ENCODE measurements around the gene SUPT20HL1. TPM values are rescaled to one million over a fixed set of nuclear protein-coding genes. Genes with fewer than 3 reads are reported as not detected.
"Not testable (repeated sequence)": the region's sequence is repeated elsewhere in the genome, so short reads cannot be mapped to it uniquely, and the experiment has no call there.

Gene SUPT20HL1
- total RNA-seq, 1 donor from 2014 or later = not detected

GRCh38 chrX:24376403-24376802 is 16.0 kb downstream of the SUPT20HL1 start:
- no peaks in the 10 kb centered on the region for H3K36me3 ChIP-seq (ENCODE audit: control insufficient read depth in 3 of 3, insufficient read depth in 3 of 3, low read length in 3 of 3)
- no peak overlapping the region for H3K9ac ChIP-seq (ENCODE audit: low read depth in 1 of 3, low read length in 3 of 3)
- H3K9me3 ChIP-seq (ENCODE audit: control insufficient read depth in 3 of 3, low read length in 3 of 3) = no peaks in the 10 kb centered on the region
- no peak overlapping the region for H3K4me3 ChIP-seq (ENCODE audit: low read length in 3 of 3)
- no peak overlapping the region for H3K27ac ChIP-seq (ENCODE audit: low read depth, low read length)
- peaks cover 0 to 8% (median 0%) of the 10 kb centered on the region in 3 donors for H3K27me3 ChIP-seq (ENCODE audit: control insufficient read depth in 3 of 3, insufficient read depth in 3 of 3, low read length in 3 of 3)
- H3K4me1 ChIP-seq (ENCODE audit: control insufficient read depth in 3 of 3, insufficient read depth in 3 of 3, low read length in 3 of 3) = no peaks in the 10 kb centered on the region

- Histone ChIP-seq H3K9me3 (ENCODE audit: control insufficient read depth in 3 of 3, low read length in 3 of 3) (no peaks in the 10 kb centered on the region), H3K27ac (ENCODE audit: low read depth, low read length) (no peak overlapping the region), H3K27me3 (ENCODE audit: control insufficient read depth in 3 of 3, insufficient read depth in 3 of 3, low read length in 3 of 3) (peaks cover 0 to 4% (median 0%) of the 10 kb centered on the region in 3 donors), H3K4me1 (ENCODE audit: control insufficient read depth in 3 of 3, insufficient read depth in 3 of 3, low read length in 3 of 3) (no peaks in the 10 kb centered on the region), H3K36me3 (ENCODE audit: control insufficient read depth in 3 of 3, insufficient read depth in 3 of 3, low read length in 3 of 3) (no peaks in the 10 kb centered on the region), H3K4me3 (ENCODE audit: low read length in 3 of 3) (no peak overlapping the region), H3K9ac (ENCODE audit: low read depth in 1 of 3, low read length in 3 of 3) (no peak overlapping the region)
These were observed 16.8 kb downstream of the SUPT20HL1 start for GRCh38 chrX:24377195-24377594.

- Histone ChIP-seq H3K4me1 (ENCODE audit: control insufficient read depth in 3 of 3, insufficient read depth in 3 of 3, low read length in 3 of 3) (no peaks in the 10 kb centered on the region), H3K9me3 (ENCODE audit: control insufficient read depth in 3 of 3, low read length in 3 of 3) (no peaks in the 10 kb centered on the region), H3K9ac (ENCODE audit: low read depth in 1 of 3, low read length in 3 of 3) (no peak overlapping the region), H3K27me3 (ENCODE audit: control insufficient read depth in 3 of 3, insufficient read depth in 3 of 3, low read length in 3 of 3) (peaks cover 0 to 4% (median 0%) of the 10 kb centered on the region in 3 donors), H3K36me3 (ENCODE audit: control insufficient read depth in 3 of 3, insufficient read depth in 3 of 3, low read length in 3 of 3) (no peaks in the 10 kb centered on the region), H3K27ac (ENCODE audit: low read depth, low read length) (no peak overlapping the region), H3K4me3 (ENCODE audit: low read length in 3 of 3) (no peak overlapping the region)
These were observed 17.6 kb downstream of the SUPT20HL1 start for GRCh38 chrX:24377911-24378468.

GRCh38 chrX:24378706-24379105 is 18.3 kb downstream of the SUPT20HL1 start:
- Histone ChIP-seq H3K27ac (ENCODE audit: low read depth, low read length) (no peak overlapping the region), H3K9ac (ENCODE audit: low read depth in 1 of 3, low read length in 3 of 3) (no peak overlapping the region), H3K27me3 (ENCODE audit: control insufficient read depth in 3 of 3, insufficient read depth in 3 of 3, low read length in 3 of 3) (peaks cover 0 to under 1% (median 0%) of the 10 kb centered on the region in 3 donors), H3K4me1 (ENCODE audit: control insufficient read depth in 3 of 3, insufficient read depth in 3 of 3, low read length in 3 of 3) (no peaks in the 10 kb centered on the region), H3K36me3 (ENCODE audit: control insufficient read depth in 3 of 3, insufficient read depth in 3 of 3, low read length in 3 of 3) (no peaks in the 10 kb centered on the region), H3K9me3 (ENCODE audit: control insufficient read depth in 3 of 3, low read length in 3 of 3) (no peaks in the 10 kb centered on the region), H3K4me3 (ENCODE audit: low read length in 3 of 3) (no peak overlapping the region)

- Histone ChIP-seq H3K27me3 (ENCODE audit: control insufficient read depth in 3 of 3, insufficient read depth in 3 of 3, low read length in 3 of 3) (no peaks in the 10 kb centered on the region), H3K27ac (ENCODE audit: low read depth, low read length) (no peak overlapping the region), H3K9ac (ENCODE audit: low read depth in 1 of 3, low read length in 3 of 3) (no peak overlapping the region), H3K36me3 (ENCODE audit: control insufficient read depth in 3 of 3, insufficient read depth in 3 of 3, low read length in 3 of 3) (no peaks in the 10 kb centered on the region), H3K9me3 (ENCODE audit: control insufficient read depth in 3 of 3, low read length in 3 of 3) (no peaks in the 10 kb centered on the region), H3K4me1 (ENCODE audit: control insufficient read depth in 3 of 3, insufficient read depth in 3 of 3, low read length in 3 of 3) (no peaks in the 10 kb centered on the region), H3K4me3 (ENCODE audit: low read length in 3 of 3) (no peak overlapping the region)
These were observed 20.1 kb downstream of the SUPT20HL1 start for GRCh38 chrX:24380262-24381187.

- H3K36me3 ChIP-seq (ENCODE audit: control insufficient read depth in 3 of 3, insufficient read depth in 3 of 3, low read length in 3 of 3); H3K27me3 ChIP-seq (ENCODE audit: control insufficient read depth in 3 of 3, insufficient read depth in 3 of 3, low read length in 3 of 3); H3K9ac ChIP-seq (ENCODE audit: low read depth in 1 of 3, low read length in 3 of 3); H3K4me3 ChIP-seq (ENCODE audit: low read length in 3 of 3); H3K27ac ChIP-seq (ENCODE audit: low read depth, low read length); H3K4me1 ChIP-seq (ENCODE audit: control insufficient read depth in 3 of 3, insufficient read depth in 3 of 3, low read length in 3 of 3); H3K9me3 ChIP-seq (ENCODE audit: control insufficient read depth in 3 of 3, low read length in 3 of 3): not testable (repeated sequence)
These were observed 21.9 kb downstream of the SUPT20HL1 start for GRCh38 chrX:24382315-24382714.

- Histone ChIP-seq H3K9me3 (ENCODE audit: control insufficient read depth in 3 of 3, low read length in 3 of 3) (no peaks in the 10 kb centered on the region), H3K27me3 (ENCODE audit: control insufficient read depth in 3 of 3, insufficient read depth in 3 of 3, low read length in 3 of 3) (peaks cover 0 to 7% (median 2%) of the 10 kb centered on the region in 3 donors), H3K4me1 (ENCODE audit: control insufficient read depth in 3 of 3, insufficient read depth in 3 of 3, low read length in 3 of 3) (no peaks in the 10 kb centered on the region)
These were observed 27.3 kb downstream of the SUPT20HL1 start for GRCh38 chrX:24387724-24388123.

GRCh38 chrX:24391389-24391788 is 30.9 kb downstream of the SUPT20HL1 start:
- peaks cover 0 to 5% (median 0%) of the 10 kb centered on the region in 3 donors for H3K4me1 ChIP-seq (ENCODE audit: control insufficient read depth in 3 of 3, insufficient read depth in 3 of 3, low read length in 3 of 3)
- peaks cover 0 to 17% (median 2%) of the 10 kb centered on the region in 3 donors for H3K27me3 ChIP-seq (ENCODE audit: control insufficient read depth in 3 of 3, insufficient read depth in 3 of 3, low read length in 3 of 3)
- H3K9me3 ChIP-seq (ENCODE audit: control insufficient read depth in 3 of 3, low read length in 3 of 3) = no peaks in the 10 kb centered on the region
- H3K36me3 ChIP-seq (ENCODE audit: control insufficient read depth in 3 of 3, insufficient read depth in 3 of 3, low read length in 3 of 3) = no peaks in the 10 kb centered on the region
- no peak overlapping the region for H3K4me3 ChIP-seq (ENCODE audit: low read length in 3 of 3)
- H3K27ac ChIP-seq (ENCODE audit: low read depth, low read length) = no peak overlapping the region
- H3K9ac ChIP-seq (ENCODE audit: low read depth in 1 of 3, low read length in 3 of 3) = no peak overlapping the region

More at GRCh38 chrX:24387724-24388123, 27.3 kb downstream of the SUPT20HL1 start:
- Histone ChIP-seq H3K36me3 (ENCODE audit: control insufficient read depth in 3 of 3, insufficient read depth in 3 of 3, low read length in 3 of 3) (no peaks in the 10 kb centered on the region), H3K27ac (ENCODE audit: low read depth, low read length) (no peak overlapping the region), H3K4me3 (ENCODE audit: low read length in 3 of 3) (no peak overlapping the region), H3K9ac (ENCODE audit: low read depth in 1 of 3, low read length in 3 of 3) (no peak overlapping the region)

- no peaks in the 10 kb centered on the region for H3K9me3 ChIP-seq (ENCODE audit: control insufficient read depth in 3 of 3, low read length in 3 of 3)
- H3K27me3 ChIP-seq (ENCODE audit: control insufficient read depth in 3 of 3, insufficient read depth in 3 of 3, low read length in 3 of 3) = peaks cover 0 to 17% (median 2%) of the 10 kb centered on the region in 3 donors
These were observed 31.4 kb downstream of the SUPT20HL1 start for GRCh38 chrX:24391843-24392242.

GRCh38 chrX:24392709-24393108 is 32.3 kb downstream of the SUPT20HL1 start:
- peaks cover 0 to 7% (median 0%) of the 10 kb centered on the region in 3 donors for H3K4me1 ChIP-seq (ENCODE audit: control insufficient read depth in 3 of 3, insufficient read depth in 3 of 3, low read length in 3 of 3)
- H3K4me3 ChIP-seq (ENCODE audit: low read length in 3 of 3) = no peak overlapping the region
- H3K9me3 ChIP-seq (ENCODE audit: control insufficient read depth in 3 of 3, low read length in 3 of 3) = no peaks in the 10 kb centered on the region
- peaks cover 0 to 20% (median 2%) of the 10 kb centered on the region in 3 donors for H3K27me3 ChIP-seq (ENCODE audit: control insufficient read depth in 3 of 3, insufficient read depth in 3 of 3, low read length in 3 of 3)
- no peak overlapping the region for H3K27ac ChIP-seq (ENCODE audit: low read depth, low read length)
- no peak overlapping the region for H3K9ac ChIP-seq (ENCODE audit: low read depth in 1 of 3, low read length in 3 of 3)
- no peaks in the 10 kb centered on the region for H3K36me3 ChIP-seq (ENCODE audit: control insufficient read depth in 3 of 3, insufficient read depth in 3 of 3, low read length in 3 of 3)

More at GRCh38 chrX:24391843-24392242, 31.4 kb downstream of the SUPT20HL1 start:
- H3K27ac ChIP-seq (ENCODE audit: low read depth, low read length) = no peak overlapping the region
- no peaks in the 10 kb centered on the region for H3K36me3 ChIP-seq (ENCODE audit: control insufficient read depth in 3 of 3, insufficient read depth in 3 of 3, low read length in 3 of 3)
- no peak overlapping the region for H3K9ac ChIP-seq (ENCODE audit: low read depth in 1 of 3, low read length in 3 of 3)
- H3K4me1 ChIP-seq (ENCODE audit: control insufficient read depth in 3 of 3, insufficient read depth in 3 of 3, low read length in 3 of 3) = peaks cover 0 to 7% (median 0%) of the 10 kb centered on the region in 3 donors
- no peak overlapping the region for H3K4me3 ChIP-seq (ENCODE audit: low read length in 3 of 3)
